NB4 (cell line): Measurements from ENCODE around the gene SIAH1.
"Not testable (repeated sequence)": the region's sequence is repeated elsewhere in the genome, so short reads cannot be mapped to it uniquely, and the experiment has no call there.

Experiments
- DNase-seq: peaks from one replicate; pipeline ENCODE4 v3.0.0; 2010; ENCODE audit warnings: low read depth
- H3K4me3 ChIP-seq: one replicate; pipeline ENCODE4 v1.5.1; 2011; ENCODE audit warnings: mild to moderate bottlenecking, low read depth, low read length, moderate library complexity
- MAX ChIP-seq: IDR thresholded peaks from 2 replicates; pipeline ENCODE4 v1.6.1; 2011; ENCODE audit warnings: low read depth, low read length
- MYC ChIP-seq: IDR thresholded peaks from 2 replicates; pipeline ENCODE4 v1.6.1; 2011; ENCODE audit warnings: low read depth, low read length
- POLR2A ChIP-seq: IDR thresholded peaks from 2 replicates; pipeline ENCODE4 v1.6.1; 2011; ENCODE audit warnings: mild to moderate bottlenecking; ENCODE audit not compliant: insufficient read length; ENCODE audit errors: extremely low read depth
- TF ChIP-seq, protein P1 (sequence below): IDR thresholded peaks from one replicate; pipeline ENCODE4 v1.5.1; 2012; ENCODE audit warnings: low read depth, low read length

The SIAH1 gene

DNA sequence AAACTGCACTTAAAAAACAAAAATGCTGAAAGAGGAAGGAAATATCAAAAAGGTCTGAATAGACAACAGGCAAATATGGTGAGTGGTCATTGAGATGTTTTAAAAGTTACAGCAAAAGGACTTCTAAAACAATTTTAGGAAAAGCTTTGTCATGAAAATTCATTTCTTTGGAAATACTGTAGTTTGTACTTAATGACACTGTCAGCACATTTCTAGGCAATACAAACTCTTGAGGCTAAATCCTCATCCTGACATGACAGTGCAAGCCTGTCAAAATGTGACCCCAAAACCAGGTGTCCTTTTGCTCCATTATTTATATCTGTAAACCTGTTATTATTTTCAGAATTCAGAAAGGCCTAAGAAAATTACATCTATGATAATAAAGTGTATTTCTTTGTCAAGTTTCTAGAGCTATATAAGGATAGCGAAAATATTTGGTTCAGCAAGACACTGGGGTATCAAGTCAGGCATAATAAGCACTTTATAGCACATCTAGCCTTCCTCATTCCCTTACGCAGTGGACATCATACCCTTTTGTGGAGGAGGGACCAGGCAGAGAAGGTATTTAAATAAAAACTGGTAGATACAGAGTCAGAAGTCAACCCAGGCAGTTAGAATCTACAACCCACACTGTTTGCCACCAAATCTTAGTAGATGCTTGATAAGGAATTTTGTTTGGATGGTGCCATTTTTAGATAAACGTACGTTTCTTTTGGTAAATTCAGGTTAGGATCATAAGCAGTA lies 28.4 kb downstream of the SIAH1 start:
- TF ChIP-seq POLR2A (no peak), MYC (no peak), MAX (no peak)
- TF ChIP-seq, protein P1, sequence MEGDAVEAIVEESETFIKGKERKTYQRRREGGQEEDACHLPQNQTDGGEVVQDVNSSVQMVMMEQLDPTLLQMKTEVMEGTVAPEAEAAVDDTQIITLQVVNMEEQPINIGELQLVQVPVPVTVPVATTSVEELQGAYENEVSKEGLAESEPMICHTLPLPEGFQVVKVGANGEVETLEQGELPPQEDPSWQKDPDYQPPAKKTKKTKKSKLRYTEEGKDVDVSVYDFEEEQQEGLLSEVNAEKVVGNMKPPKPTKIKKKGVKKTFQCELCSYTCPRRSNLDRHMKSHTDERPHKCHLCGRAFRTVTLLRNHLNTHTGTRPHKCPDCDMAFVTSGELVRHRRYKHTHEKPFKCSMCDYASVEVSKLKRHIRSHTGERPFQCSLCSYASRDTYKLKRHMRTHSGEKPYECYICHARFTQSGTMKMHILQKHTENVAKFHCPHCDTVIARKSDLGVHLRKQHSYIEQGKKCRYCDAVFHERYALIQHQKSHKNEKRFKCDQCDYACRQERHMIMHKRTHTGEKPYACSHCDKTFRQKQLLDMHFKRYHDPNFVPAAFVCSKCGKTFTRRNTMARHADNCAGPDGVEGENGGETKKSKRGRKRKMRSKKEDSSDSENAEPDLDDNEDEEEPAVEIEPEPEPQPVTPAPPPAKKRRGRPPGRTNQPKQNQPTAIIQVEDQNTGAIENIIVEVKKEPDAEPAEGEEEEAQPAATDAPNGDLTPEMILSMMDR, result no peak
- no peak for DNase-seq
- no peak overlapping the region for H3K4me3 ChIP-seq

GRCh38 chr16:48354877-48355855 lies 30.0 kb downstream of the SIAH1 start:
- H3K4me3 ChIP-seq, result no peak overlapping the region
- TF ChIP-seq MAX (no peak), MYC (no peak), POLR2A (no peak)
- TF ChIP-seq, protein P1, result no peak
- no peak for DNase-seq

DNA sequence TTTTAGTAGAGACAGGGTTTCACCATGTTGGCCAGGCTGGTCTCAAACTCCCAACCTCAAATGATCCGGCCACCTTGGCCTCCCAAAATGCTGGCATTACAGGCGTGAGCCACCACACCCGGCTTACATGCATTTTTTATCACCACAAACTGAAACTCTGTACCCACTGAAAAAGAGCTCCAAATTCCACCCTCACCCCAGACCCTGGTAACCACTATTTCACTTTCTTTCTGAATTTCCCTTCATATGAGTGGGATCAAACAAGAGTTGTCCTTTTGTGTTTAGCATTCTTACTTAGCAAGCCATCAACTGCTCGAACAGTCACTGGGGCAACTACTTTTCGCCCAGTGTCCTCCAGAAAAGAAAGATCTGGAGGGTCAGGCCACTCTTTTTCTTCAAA lies 30.8 kb downstream of the SIAH1 start:
- H3K4me3 ChIP-seq, DNase-seq: not testable (repeated sequence)

GRCh38 chr16:48353565-48354163 lies 31.5 kb downstream of the SIAH1 start:
- peak; percentile 88 for DNase-seq
- TF ChIP-seq MAX, result no peak; the same call in 1 of the 2 replicates
- TF ChIP-seq POLR2A, result peak; percentile 22
- 0 out of 2 replicates have a peak, but pooled peaks have one; percentile 44 for TF ChIP-seq MYC
- TF ChIP-seq, protein P1, result peak; percentile 89
- no peak overlapping the region for H3K4me3 ChIP-seq

- DNase-seq, result no peak
- no peak for TF ChIP-seq POLR2A
- TF ChIP-seq, protein P1, result no peak
- TF ChIP-seq MAX, result no peak
- TF ChIP-seq MYC, result no peak
- H3K4me3 ChIP-seq, result no peak overlapping the region
Measured at GRCh38 chr16:48352648-48353390, 32.4 kb downstream of the SIAH1 start.
